Activated CD8-positive, alpha-beta T cell treated with anti-CD3 and anti-CD28 coated beads, Interleukin-2, amount 10 ng/mL, durations not matched to agents 7 days and 5 days (primary cell): ENCODE measurements around the gene OTOG. TPM values are rescaled to one million over a fixed set of nuclear protein-coding genes. Genes with fewer than 3 reads are reported as not detected.

Source experiments
- ATAC-seq: fragments of 150-1000 bp; cut with Tn5 transposase; one replicate; pipeline ENCODE4 v1.10.0; 2021; ENCODE audit warnings: moderate library complexity
- CTCF ChIA-PET: fragments of 350-600 bp; sonication (Branson Sonifier 250); formaldehyde crosslinking; loops from one replicate; lab custom pipeline; 2021; ENCODE audit warnings: antibody characterized with exemption; lab: Charles Lee
- POLR2A ChIA-PET: fragments of 350-600 bp; sonication (Branson Sonifier 250); formaldehyde crosslinking; loops from one replicate; lab custom pipeline; 2021; ENCODE audit warnings: antibody characterized with exemption; lab: Charles Lee
- DNase-seq: peaks from one replicate; pipeline ENCODE4 v3.0.0-alpha.2; 2020
- H3K27ac Mint-ChIP-seq: one replicate; pipeline ENCODE4 v1.8.0; 2021; ENCODE audit warnings: mild to moderate bottlenecking, mixed read lengths
- H3K27me3 Mint-ChIP-seq: one replicate; pipeline ENCODE4 v1.8.0; 2021; ENCODE audit warnings: low read depth, mixed read lengths
- H3K36me3 Mint-ChIP-seq: one replicate; pipeline ENCODE4 v1.8.0; 2021; ENCODE audit warnings: low read depth, mixed read lengths
- H3K4me1 Mint-ChIP-seq: one replicate; pipeline ENCODE4 v1.8.0; 2021; ENCODE audit warnings: low read depth, mixed read lengths
- H3K4me3 Mint-ChIP-seq: one replicate; pipeline ENCODE4 v1.8.0; 2021; ENCODE audit warnings: mild to moderate bottlenecking, mixed read lengths
- H3K9me3 Mint-ChIP-seq: one replicate; pipeline ENCODE4 v1.8.0; 2022; ENCODE audit warnings: mixed read lengths; ENCODE audit not compliant: insufficient read depth
- total RNA-seq, 2 experiments: library from RNA; stranded (reverse); gene quantifications; one replicate each; pipeline ENCODE4 v1.2.3, GENCODE V29; 2021

OTOG gene
- total RNA-seq, 2 experiments from 2014 or later, result not detected

DNA sequence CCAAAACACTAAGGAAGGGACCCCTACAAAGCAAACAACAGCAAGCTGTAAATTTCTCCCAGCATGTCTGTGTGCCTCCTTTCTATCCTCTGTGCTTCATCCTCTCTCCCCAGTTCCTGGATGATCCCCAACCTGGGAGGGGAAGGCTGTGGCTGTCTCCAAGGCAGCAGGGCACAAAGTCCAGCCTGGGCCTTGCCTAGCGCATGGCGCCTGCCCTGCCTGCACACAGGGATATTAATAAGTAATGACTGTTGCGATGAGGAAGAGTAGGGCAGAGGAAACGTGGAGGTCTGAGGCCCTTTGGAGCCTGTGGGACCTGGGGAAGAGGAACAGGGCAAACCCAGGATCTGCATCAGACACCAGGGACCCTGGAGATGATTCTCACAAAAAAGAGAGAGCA, 4.8 kb upstream of the OTOG start:
- H3K4me1 Mint-ChIP-seq, result no peaks in the 10 kb centered on the region
- no peak overlapping the region for H3K4me3 Mint-ChIP-seq
- no peak overlapping the region for H3K27ac Mint-ChIP-seq
- ChIA-PET CTCF (interaction anchor here (1.3 to 1.5 kb wide), 2 partner anchors 38 to 158 kb away, joined by 3 read pairs; no protein-coding TSS in a partner anchor), POLR2A (interaction anchor here (1.3 kb wide), 1 partner anchor 17 kb away, joined by 4 read pairs; no protein-coding TSS in a partner anchor)
- no peaks in the 10 kb centered on the region for H3K9me3 Mint-ChIP-seq
- ATAC-seq (no peak), DNase-seq (no peak)
- no peaks in the 10 kb centered on the region for H3K36me3 Mint-ChIP-seq
- peaks cover 29% of the 10 kb centered on the region for H3K27me3 Mint-ChIP-seq

DNA sequence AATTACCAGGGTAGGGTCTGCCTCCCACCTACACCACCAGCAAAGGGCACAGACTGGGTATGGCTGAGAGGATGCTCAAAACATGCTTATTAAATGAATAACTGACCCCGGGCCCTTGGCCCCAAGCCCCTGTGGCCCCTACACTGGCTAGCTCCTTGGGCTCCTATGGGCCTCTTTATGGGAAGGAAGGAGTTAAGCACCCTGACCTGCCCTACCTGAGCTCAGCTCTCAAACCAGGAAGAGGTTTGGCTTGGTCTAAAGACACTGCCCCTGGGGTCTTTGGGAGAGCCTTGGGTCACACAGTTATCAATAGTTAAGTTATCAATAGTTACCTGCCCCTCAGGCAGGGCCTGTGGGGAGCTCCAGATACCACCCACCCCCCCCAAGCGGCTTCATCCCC, 4.0 kb upstream of the OTOG start:
- H3K9me3 Mint-ChIP-seq, result no peaks in the 10 kb centered on the region
- ChIA-PET CTCF (interaction anchor here (1.0 to 1.8 kb wide), 5 partner anchors 15 to 158 kb away, joined by 3 to 6 read pairs (median 3); no protein-coding TSS in a partner anchor), POLR2A (interaction anchor here (1.3 kb wide), 1 partner anchor 16 kb away, joined by 4 read pairs; no protein-coding TSS in a partner anchor)
- H3K27ac Mint-ChIP-seq, result no peak overlapping the region
- ATAC-seq (no peak), DNase-seq (no peak)
- H3K27me3 Mint-ChIP-seq, result peaks cover 31% of the 10 kb centered on the region
- H3K4me3 Mint-ChIP-seq, result no peak overlapping the region
- H3K4me1 Mint-ChIP-seq, result no peaks in the 10 kb centered on the region
- no peaks in the 10 kb centered on the region for H3K36me3 Mint-ChIP-seq

DNA sequence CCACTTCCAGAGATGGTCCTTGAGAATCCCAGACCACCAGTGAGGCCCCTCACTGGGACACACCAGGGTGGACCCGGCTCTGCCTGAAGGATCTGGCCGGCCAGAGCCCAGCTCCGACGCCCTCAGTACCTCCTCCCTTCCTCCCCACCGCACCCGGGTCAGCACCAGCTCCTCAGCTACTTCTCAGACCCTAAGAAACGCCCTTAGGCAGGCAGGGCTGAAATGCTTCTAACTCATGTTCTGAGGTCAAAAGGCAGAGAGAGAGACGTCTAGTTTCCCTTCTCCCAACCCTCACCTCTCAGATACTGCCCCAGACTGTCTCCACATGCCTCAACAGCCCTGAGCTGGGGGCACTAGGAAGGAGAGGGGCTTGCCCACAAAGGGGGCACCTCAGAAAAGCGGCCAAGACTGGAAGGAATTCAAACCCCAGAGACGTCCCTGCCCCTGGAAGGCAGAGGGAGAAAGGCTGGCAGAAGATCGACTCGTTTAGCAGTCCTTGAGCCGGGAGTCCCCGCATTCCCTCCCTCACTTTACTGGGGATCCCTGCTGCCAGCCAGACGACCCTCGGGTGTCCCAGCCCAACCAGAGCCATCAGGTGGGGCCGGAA, 3.4 kb upstream of the OTOG start:
- Mint-ChIP-seq H3K4me1 (no peaks in the 10 kb centered on the region), H3K9me3 (no peaks in the 10 kb centered on the region), H3K36me3 (no peaks in the 10 kb centered on the region), H3K27ac (no peak overlapping the region), H3K27me3 (peaks cover 31% of the 10 kb centered on the region), H3K4me3 (no peak overlapping the region)
- no peak for DNase-seq
- ChIA-PET CTCF (interaction anchor here (1.0 to 1.8 kb wide), 5 partner anchors 14 to 160 kb away, joined by 3 to 6 read pairs (median 3); no protein-coding TSS in a partner anchor), POLR2A (interaction anchor here (0.7 to 1.3 kb wide), 2 partner anchors 16 to 24 kb away, joined by 3 to 4 read pairs; no protein-coding TSS in a partner anchor)
- ATAC-seq, result no peak

DNA sequence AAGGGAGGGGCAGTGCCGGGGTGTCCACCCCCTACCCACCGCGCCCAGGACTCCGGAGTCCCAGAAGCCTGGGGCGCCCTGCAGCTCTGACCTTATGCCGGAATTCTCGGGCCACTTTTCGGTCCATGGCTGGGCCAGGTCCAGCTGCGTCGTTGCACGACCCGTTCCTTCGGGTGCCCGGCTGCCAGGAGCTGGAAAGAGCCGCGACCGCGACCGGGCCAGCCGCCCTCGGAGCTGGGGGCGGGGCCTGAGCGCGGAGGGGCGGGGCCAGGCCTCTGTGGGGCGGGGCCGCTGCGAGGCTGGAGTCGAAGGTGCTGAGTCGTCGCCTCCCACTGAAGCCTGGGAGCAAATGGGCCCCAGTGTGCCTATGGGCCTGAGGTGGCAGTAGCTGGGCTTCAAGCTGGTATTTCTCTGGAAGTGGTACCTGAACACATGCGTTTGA, 2.9 kb upstream of the OTOG start, which contains the start of gene USH1C:
Gene USH1C (minus strand): TSS at position 236 of the 442 bp plus-strand sequence. CDS start 109 bp downstream, at position 127.
- no peak for DNase-seq
- no peaks in the 10 kb centered on the region for H3K9me3 Mint-ChIP-seq
- ChIA-PET CTCF (interaction anchor here (1.2 to 1.8 kb wide), 2 partner anchors 16 to 160 kb away, joined by 4 to 6 read pairs; no protein-coding TSS in a partner anchor), POLR2A (interaction anchor here (0.7 kb wide), 1 partner anchor 24 kb away, joined by 3 read pairs; no protein-coding TSS in a partner anchor)
- H3K4me1 Mint-ChIP-seq, result peaks cover under 1% of the 10 kb centered on the region
- H3K4me3 Mint-ChIP-seq, result no peak within 1 kb of the TSS
- H3K27ac Mint-ChIP-seq, result no peak within 1 kb of the TSS
- peaks cover 31% of the 10 kb centered on the region for H3K27me3 Mint-ChIP-seq
- no peaks in the 10 kb centered on the region for H3K36me3 Mint-ChIP-seq
- ATAC-seq, result peak; percentile 74

DNA sequence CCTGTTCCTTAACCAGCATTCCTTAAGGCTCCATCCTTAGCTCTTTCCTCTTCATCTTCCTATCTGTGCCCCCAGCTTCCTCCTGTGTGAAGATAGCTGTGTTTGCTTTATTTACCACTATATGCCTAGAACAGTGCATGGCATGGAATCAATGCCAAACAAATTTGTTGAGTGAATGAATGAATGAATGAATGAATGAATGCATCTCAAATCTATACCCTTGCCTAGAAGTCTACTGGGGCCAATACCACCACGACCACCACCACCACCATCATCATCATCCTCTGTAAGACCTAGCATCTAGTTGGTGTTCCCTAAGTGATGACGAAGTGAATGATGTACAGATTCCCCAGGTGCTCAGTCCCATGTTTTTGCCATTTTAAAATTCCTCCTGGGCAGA, 819 bp upstream of the OTOG start:
- ATAC-seq, result no peak
- no peaks in the 10 kb centered on the region for H3K9me3 Mint-ChIP-seq

DNA sequence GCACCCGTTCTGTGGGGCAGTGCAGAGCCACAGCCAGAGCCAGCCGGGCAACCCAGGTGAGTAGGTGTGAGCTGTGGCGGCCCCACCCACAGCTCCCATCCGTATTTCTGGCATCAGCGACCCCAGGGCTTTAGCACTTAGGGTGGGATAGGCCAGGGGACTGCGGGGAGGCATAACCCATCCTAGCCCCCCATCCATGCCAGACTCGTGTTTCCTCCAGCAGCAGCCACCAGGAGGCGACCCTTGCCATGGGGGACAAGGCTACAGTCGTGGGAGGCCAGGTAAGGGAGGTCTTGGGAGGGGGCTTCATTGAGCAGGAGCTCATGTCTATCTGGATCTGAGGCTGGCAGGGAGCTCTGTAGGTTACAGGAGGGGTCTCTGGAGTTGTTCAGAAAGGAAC, 873 bp downstream of the OTOG start:
- Mint-ChIP-seq H3K4me3 (no peak overlapping the region), H3K36me3 (no peaks in the 10 kb centered on the region), H3K27me3 (peaks cover 31% of the 10 kb centered on the region), H3K27ac (no peak overlapping the region), H3K4me1 (peaks cover 24% of the 10 kb centered on the region), H3K9me3 (no peaks in the 10 kb centered on the region)
- POLR2A ChIA-PET, result no interaction called here
- CTCF ChIA-PET, result interaction anchor here (1.6 kb wide), 1 partner anchor 19 kb away, joined by 3 read pairs; no protein-coding TSS in a partner anchor
- DNase-seq (no peak), ATAC-seq (no peak)

More for the DNA sequence above, 819 bp upstream of the OTOG start:
- CTCF ChIA-PET, result no interaction called here
- H3K4me1 Mint-ChIP-seq, result peaks cover 18% of the 10 kb centered on the region
- no peak overlapping the region for H3K27ac Mint-ChIP-seq
- H3K36me3 Mint-ChIP-seq, result no peaks in the 10 kb centered on the region
- no peak for DNase-seq
- POLR2A ChIA-PET, result interaction anchor here (0.6 kb wide), 1 partner anchor 251 kb away, joined by 5 read pairs; no protein-coding TSS in a partner anchor
- peaks cover 31% of the 10 kb centered on the region for H3K27me3 Mint-ChIP-seq
- H3K4me3 Mint-ChIP-seq, result no peak overlapping the region

DNA sequence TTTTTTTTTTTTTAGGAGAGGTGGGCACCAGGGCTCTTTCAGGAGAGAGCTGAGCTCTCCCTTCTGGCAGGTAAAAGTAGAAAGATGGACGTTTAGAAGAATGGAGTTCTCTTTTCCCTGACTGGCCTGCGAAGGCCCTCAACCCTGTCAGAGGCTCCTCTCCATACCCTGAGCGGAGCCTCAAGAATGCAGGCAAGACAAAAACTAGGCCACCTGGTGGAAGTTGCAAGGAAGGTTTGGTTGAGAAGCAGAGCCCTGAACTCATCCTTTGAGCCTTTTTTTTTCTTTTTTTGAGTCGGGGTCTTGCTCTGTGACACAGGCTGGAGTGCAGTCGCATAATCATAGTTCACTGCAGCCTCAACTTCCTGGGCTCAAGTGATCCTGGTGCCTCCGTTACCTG, 1.4 kb downstream of the OTOG start:
- CTCF ChIA-PET, result interaction anchor here (1.1 to 1.6 kb wide), 2 partner anchors 13 to 18 kb away, joined by 3 read pairs; no protein-coding TSS in a partner anchor
- peaks cover 31% of the 10 kb centered on the region for H3K27me3 Mint-ChIP-seq
- no peaks in the 10 kb centered on the region for H3K36me3 Mint-ChIP-seq
- peaks cover 24% of the 10 kb centered on the region for H3K4me1 Mint-ChIP-seq
- no peaks in the 10 kb centered on the region for H3K9me3 Mint-ChIP-seq
- no peak overlapping the region for H3K27ac Mint-ChIP-seq
- DNase-seq, result no peak
- POLR2A ChIA-PET, result no interaction called here
- ATAC-seq, result no peak
- H3K4me3 Mint-ChIP-seq, result no peak overlapping the region

DNA sequence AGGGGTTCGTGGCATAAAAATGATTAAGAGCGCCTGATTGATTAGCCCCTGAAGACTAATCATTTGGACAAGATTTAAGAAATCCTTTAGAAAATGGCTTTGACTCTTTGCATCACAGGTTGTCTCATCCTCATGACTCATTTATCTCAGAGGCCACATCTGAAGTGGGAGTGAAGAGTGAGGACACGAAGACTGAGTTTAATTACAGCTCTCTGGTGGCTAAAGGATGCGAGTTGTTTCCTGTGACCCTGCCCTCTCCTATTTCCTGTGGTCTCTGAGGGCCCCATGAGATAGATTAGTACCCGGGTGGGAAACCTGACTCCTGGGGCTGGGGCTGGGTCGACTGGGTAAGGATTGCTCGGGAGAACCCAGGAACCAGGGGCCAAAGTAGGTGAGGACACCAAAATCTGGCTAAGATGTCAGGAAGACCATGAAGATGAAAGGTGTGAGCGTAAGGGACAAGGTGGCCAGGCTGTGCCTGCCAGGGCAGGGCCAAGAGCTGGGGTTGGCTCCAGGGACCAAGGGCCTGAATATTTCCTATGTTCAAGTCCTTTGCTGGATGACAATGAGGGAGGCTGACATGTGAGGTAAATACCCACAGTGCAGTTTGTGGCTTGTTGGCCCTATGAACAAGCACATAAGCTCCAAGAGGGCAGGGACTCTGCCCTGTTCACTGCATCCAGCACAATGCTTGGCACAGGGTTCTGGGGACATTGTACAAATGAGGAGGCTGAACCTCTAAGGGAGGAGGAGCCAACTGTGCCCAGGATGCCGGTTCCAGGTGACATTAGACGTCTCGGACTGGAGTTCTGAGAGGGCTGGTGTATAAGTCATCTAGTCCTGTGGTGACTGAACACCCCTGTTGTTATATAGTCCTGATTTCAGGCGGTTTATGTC, 3.6 kb downstream of the OTOG start:
- H3K4me1 Mint-ChIP-seq, result peaks cover 24% of the 10 kb centered on the region
- no peaks in the 10 kb centered on the region for H3K36me3 Mint-ChIP-seq
- ATAC-seq, result peak; percentile 47
- peak; percentile 30 for DNase-seq
- H3K27ac Mint-ChIP-seq, result peak overlapping the region; percentile 71
- POLR2A ChIA-PET, result no interaction called here
- H3K27me3 Mint-ChIP-seq, result peaks cover 28% of the 10 kb centered on the region
- no peak overlapping the region for H3K4me3 Mint-ChIP-seq
- CTCF ChIA-PET, result no interaction called here
- H3K9me3 Mint-ChIP-seq, result no peaks in the 10 kb centered on the region

DNA sequence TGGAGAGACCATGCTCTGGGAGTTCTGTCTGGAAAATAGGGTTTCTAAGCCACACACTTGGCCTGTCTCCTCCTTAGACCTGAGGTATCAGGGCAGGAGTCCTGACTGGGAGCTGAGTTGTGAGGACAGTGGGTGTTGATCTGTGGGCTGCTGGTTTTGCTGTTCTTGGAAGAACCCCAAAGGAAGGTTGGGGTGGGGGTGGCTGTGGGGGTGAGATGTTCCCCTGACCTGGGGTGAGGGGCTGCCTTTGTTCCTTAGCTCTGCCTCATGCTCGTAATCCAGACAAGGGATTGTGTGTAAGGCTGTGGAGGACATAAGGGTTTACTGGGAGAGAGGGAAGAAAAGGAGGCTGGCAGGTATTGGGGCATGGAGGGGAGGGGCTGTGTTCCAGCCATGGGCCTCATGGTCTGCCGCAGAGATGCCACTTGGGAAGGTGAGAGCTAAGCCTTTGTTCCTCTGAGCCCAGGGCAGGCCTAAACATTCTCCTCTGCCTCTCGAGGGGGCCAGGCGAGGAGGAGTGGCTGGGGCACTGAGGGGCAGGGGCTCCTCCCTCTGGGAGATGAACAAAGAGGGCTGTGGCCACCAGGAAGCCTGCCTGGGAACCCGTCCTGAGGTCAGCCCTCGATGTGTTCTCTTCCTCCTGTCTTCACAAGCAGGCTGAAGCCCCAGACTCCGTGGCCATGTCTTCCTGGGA, 4.4 kb downstream of the OTOG start:
- Mint-ChIP-seq H3K4me1 (peaks cover 24% of the 10 kb centered on the region), H3K4me3 (no peak overlapping the region), H3K9me3 (no peaks in the 10 kb centered on the region), H3K27me3 (peaks cover 22% of the 10 kb centered on the region), H3K27ac (peak overlapping the region; percentile 14), H3K36me3 (no peaks in the 10 kb centered on the region)
- CTCF ChIA-PET, result no interaction called here
- POLR2A ChIA-PET, result no interaction called here
- ATAC-seq (no peak), DNase-seq (no peak)

DNA sequence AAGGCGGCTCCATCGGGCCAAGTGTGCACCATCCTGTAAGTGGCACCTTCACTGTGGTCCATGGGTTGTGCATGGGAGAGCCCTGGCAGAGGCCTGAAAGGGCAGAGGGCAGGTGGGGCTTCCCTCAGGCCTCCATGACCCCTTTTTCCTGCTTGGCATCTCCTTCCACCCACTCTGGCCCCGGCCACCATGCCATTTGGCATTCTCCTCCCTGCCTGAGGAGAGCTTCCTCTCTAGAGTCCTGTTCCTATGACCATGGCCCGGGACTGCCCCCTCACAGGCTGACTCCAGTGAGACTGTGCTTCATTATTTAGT, 4.9 kb downstream of the OTOG start:
- Mint-ChIP-seq H3K36me3 (no peaks in the 10 kb centered on the region), H3K4me3 (no peak overlapping the region), H3K4me1 (peaks cover 24% of the 10 kb centered on the region), H3K9me3 (no peaks in the 10 kb centered on the region), H3K27me3 (peaks cover 17% of the 10 kb centered on the region), H3K27ac (peak overlapping the region; percentile 33)
- no peak for DNase-seq
- no peak for ATAC-seq
- ChIA-PET CTCF (no interaction called here), POLR2A (no interaction called here)
